GM12878 (cell line): ENCODE results near the gene MSL1. TPM values are rescaled to one million over a fixed set of nuclear protein-coding genes. Genes with fewer than 3 reads are reported as not detected.

Experiments
- ATAC-seq: fragments of 200-7000 bp; cut with Tn5 transposase; 3 replicates; pipeline ENCODE4 v1.9.1; 2020; ENCODE audit warnings: mild to moderate bottlenecking, moderate library complexity
- BruUV-seq: library from RNA; stranded (reverse); fragments of 400-500 nt; replicated peaks from 2 replicates; lab custom pipeline; 2021; lab: Mats Ljungman, UMichigan
- CTCF ChIA-PET: fragments of 300-600 bp; sonication (Branson Sonifier 250); formaldehyde crosslinking; extraction: SDS; loops from one replicate; lab custom pipeline; 2021; ENCODE audit warnings: inconsistent platforms; lab: Yijun Ruan, JAX
- POLR2A ChIA-PET: fragments of 350-600 bp; formaldehyde crosslinking; extraction: SDS; loops from one replicate; lab custom pipeline; 2021; ENCODE audit warnings: inconsistent platforms; lab: Charles Lee
- RAD21 ChIA-PET: fragments of 300-600 bp; sonication (Branson Sonifier 250); formaldehyde crosslinking; loops from one replicate; lab custom pipeline; 2023; ENCODE audit warnings: antibody characterized with exemption; ENCODE audit not compliant: unreplicated experiment; lab: Charles Lee
- SMC1A ChIA-PET: fragments of 300-600 bp; sonication (Branson Sonifier 250); formaldehyde crosslinking; loops from one replicate; lab custom pipeline; 2023; ENCODE audit not compliant: unreplicated experiment, uncharacterized antibody; lab: Charles Lee
- DNase-seq: peaks from one replicate; pipeline ENCODE4 v3.0.0-alpha.2; 2011; ENCODE audit warnings: low read depth, low spot score
- FAIRE-seq: peaks from 3 replicates; lab custom pipeline; 2011; peaks lifted over from hg19 to GRCh38; lab: Jason Lieb, UNC
- H2AFZ ChIP-seq: 2 replicates; pipeline ENCODE4 v1.6.0; 2011; ENCODE audit warnings: low read depth, low read length, control low read depth; ENCODE audit not compliant: control insufficient read depth
- H3K27ac ChIP-seq: 2 replicates; pipeline ENCODE4 v1.5.1; 2011; ENCODE audit warnings: control low read depth; ENCODE audit not compliant: control insufficient read depth, insufficient read depth
- H3K27me3 ChIP-seq, 2 experiments: replicated peaks in 1 of 2; 2 replicates each; pipeline versions ENCODE4 v1.6.0 to v1.6.1; 2011; ENCODE audit warnings: low read length in 1 of 2; ENCODE audit not compliant: control insufficient read depth in 2 of 2, insufficient read depth in 2 of 2
- H3K36me3 ChIP-seq, 2 experiments: 2 replicates each; pipeline ENCODE4 v1.5.1; 2011; ENCODE audit warnings: low read length in 1 of 2; ENCODE audit not compliant: control insufficient read depth in 2 of 2, insufficient read depth in 2 of 2
- H3K4me1 ChIP-seq: 2 replicates; pipeline ENCODE4 v1.6.1; 2011; ENCODE audit warnings: mild to moderate bottlenecking, low read length, moderate library complexity, mixed read lengths; ENCODE audit not compliant: control insufficient read depth, insufficient read depth
- H3K4me2 ChIP-seq: 2 replicates; pipeline ENCODE4 v1.6.0; 2011; ENCODE audit warnings: control low read depth; ENCODE audit not compliant: control insufficient read depth, insufficient read depth
- H3K4me3 ChIP-seq: fragments of 200-600 bp; sonication (generic); 2 replicates; pipeline ENCODE4 v1.5.1; 2016
- H3K79me2 ChIP-seq: 2 replicates; pipeline ENCODE4 v1.6.0; 2011; ENCODE audit warnings: low read length; ENCODE audit not compliant: control insufficient read depth, insufficient read depth
- H3K9ac ChIP-seq: 2 replicates; pipeline ENCODE4 v1.8.0; 2011; ENCODE audit warnings: low read length, control low read depth, mixed read lengths; ENCODE audit not compliant: control insufficient read depth, insufficient read depth
- H3K9me3 ChIP-seq: replicated peaks from 3 replicates; pipeline ENCODE4 v1.5.1; 2011; ENCODE audit warnings: mild to moderate bottlenecking, low read length; ENCODE audit not compliant: control insufficient read depth, insufficient read depth
- H4K20me1 ChIP-seq: 2 replicates; pipeline ENCODE4 v1.6.0; 2011; ENCODE audit not compliant: control insufficient read depth, insufficient read depth
- EZH2 ChIP-seq: IDR thresholded peaks from 2 replicates; pipeline ENCODE4 v1.6.1; 2012; ENCODE audit warnings: low read depth, mild to moderate bottlenecking, control low read depth, inconsistent platforms, low read length, borderline replicate concordance; ENCODE audit not compliant: control insufficient read depth
- FOXM1 ChIP-seq: IDR thresholded peaks from 2 replicates; pipeline ENCODE4 v1.6.1; 2012; ENCODE audit warnings: low read depth, mild to moderate bottlenecking, inconsistent platforms, low read length, moderate library complexity
- PAX5 ChIP-seq: IDR thresholded peaks from 2 replicates; pipeline ENCODE4 v1.6.1; 2011; ENCODE audit warnings: low read depth, low read length, borderline replicate concordance
- RELA ChIP-seq: fragments of 450-650 bp; IDR thresholded peaks from 2 replicates; pipeline ENCODE4 v1.8.0; 2014; ENCODE audit warnings: borderline replicate concordance; ENCODE audit not compliant: partially characterized antibody
- STAT1 ChIP-seq: fragments of 450-650 bp; conservative IDR thresholded peaks from 2 replicates; pipeline ENCODE4 v1.6.1; 2014; ENCODE audit warnings: antibody characterized with exemption, mild to moderate bottlenecking
- USF2 ChIP-seq: IDR thresholded peaks from 2 replicates; pipeline ENCODE4 v1.6.1; 2011; ENCODE audit warnings: low read depth, low read length, improper control_type of control experiment, borderline replicate concordance
- WRNIP1 ChIP-seq: IDR thresholded peaks from 2 replicates; pipeline ENCODE4 v1.6.1; 2011; ENCODE audit warnings: low read depth, low read length, improper control_type of control experiment, borderline replicate concordance
- WGBS: methylation state at CpG from one replicate; pipeline ENCODE4 v1.1.6; 2016; ENCODE audit warnings: low lambda C conversion rate; ENCODE audit not compliant: insufficient replicate concordance, insufficient coverage; ENCODE audit errors: missing lambda C conversion rate; 5-methylcytosine and 5-hydroxymethylcytosine counted together
- in situ Hi-C: fragments of 300-500 bp; cut with MboI; formaldehyde crosslinking; loops from 9 replicates; pipeline ENCODE4 v1.14.3; 2018; ENCODE audit warnings: mixed read lengths
- intact Hi-C: fragments of 100-400 bp; cut with micrococcal nuclease; formaldehyde crosslinking; loops from one replicate; pipeline ENCODE4 v1.14.2; 2022; ENCODE audit not compliant: unreplicated experiment
- polyA plus RNA-seq, 11 experiments: library from polyadenylated mRNA; depleted of rRNA in 4 of 11; unstranded in 6 of 11; stranded (reverse) in 5 of 11; fragments of >200 nt; fragmentation: Nextera tagmentation in 4 of 11; fragmentation: Illumina TruSeq in 1 of 11; extraction: Ambion mirVana in 4 of 11; extraction: Trizol in 1 of 11; gene quantifications; 1 replicate in 1 of 11; 2 replicates in 10 of 11; pipeline versions ENCODE4 v1.2.1 to v1.2.3, GENCODE V29; 2011 to 2016; ENCODE audit warnings: inconsistent platforms in 2 of 11, missing spikeins in 2 of 11, low read depth in 1 of 11
- total RNA-seq, 4 experiments: library from RNA; depleted of rRNA in 3 of 4; stranded (reverse); fragments of >200 nt in 3 of 4; fragmentation: Illumina TruSeq in 1 of 4; extraction: Trizol in 1 of 4; gene quantifications; 2 replicates each; pipeline versions ENCODE4 v1.2.1 to v1.2.3, GENCODE V29; 2013 to 2021

MSL1 gene
- total and polyA plus RNA-seq, 10 of the 15 experiments (the other 5 are each of a cell fraction or from before 2014, with no cell fraction given): 6.1 to 95.2 (median 51.8) TPM

DNA sequence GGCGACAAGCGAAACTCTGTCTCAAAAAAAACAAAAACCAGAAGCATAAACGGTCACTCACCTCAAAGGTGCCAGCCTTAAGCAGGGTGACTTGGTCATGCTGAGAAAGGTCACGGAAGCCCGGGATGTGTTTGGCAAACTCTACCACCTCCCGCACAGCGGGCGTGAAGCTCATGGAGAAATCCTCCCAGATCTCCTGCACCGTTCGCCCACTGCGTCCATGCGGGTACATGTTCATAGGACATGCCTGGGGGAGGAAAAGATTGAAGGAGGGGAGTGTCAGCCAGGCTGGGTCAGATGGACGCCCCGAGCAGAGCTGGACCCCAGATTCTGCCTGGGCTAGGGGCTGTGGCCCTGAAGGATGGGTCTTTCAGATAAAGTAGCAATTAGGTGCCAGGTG lies 26.9 kb upstream of the MSL1 start:
- H3K79me2 ChIP-seq: peaks cover 8% of the 10 kb centered on the region
- H3K36me3 ChIP-seq: peaks cover 0 to 6% of the 10 kb centered on the region in 2 experiments; a peak in 3 of 4 replicates
- H3K27ac ChIP-seq: no peak overlapping the region
- TF ChIP-seq FOXM1 (no peak), WRNIP1 (no peak), EZH2 (no peak), RELA (no peak), STAT1 (no peak), PAX5 (no peak), USF2 (no peak)
- no peak overlapping the region for H2AFZ ChIP-seq
- no peak overlapping the region for H3K9ac ChIP-seq
- ChIA-PET CTCF (interaction anchor here (0.8 to 10.6 kb wide), 5 partner anchors 9 to 73 kb away, joined by 3 to 176 read pairs (median 9); no protein-coding TSS in a partner anchor), SMC1A (interaction anchor here (10.4 kb wide), 1 partner anchor 17 kb away, joined by 132 read pairs; no protein-coding TSS in a partner anchor), POLR2A (interaction anchor here (0.6 to 1.7 kb wide), 2 partner anchors 10 to 18 kb away, joined by 4 to 5 read pairs; no protein-coding TSS in a partner anchor), RAD21 (interaction anchor here (7.7 kb wide), 1 partner anchor 17 kb away, joined by 155 read pairs; no protein-coding TSS in a partner anchor)
- H3K27me3 ChIP-seq: no peaks in the 10 kb centered on the region
- in situ Hi-C loops (no loop called here), intact Hi-C loops (no loop called here)
- DNase-seq: no peak
- H3K4me2 ChIP-seq: no peak overlapping the region
- FAIRE-seq: no peak
- no peaks in the 10 kb centered on the region for H4K20me1 ChIP-seq
- H3K4me3 ChIP-seq: no peak overlapping the region
- ATAC-seq: no peak
- peaks cover 36% of the 10 kb centered on the region for H3K4me1 ChIP-seq
- no peaks in the 10 kb centered on the region for H3K9me3 ChIP-seq
- WGBS: 96% methylated on average over 14 of the region's 14 CpGs
- BruUV-seq: no TSS peak
